WTC11 (cell line): Measurements from ENCODE around the gene SLC22A31.

Source experiments
- CREB1 ChIP-seq: sonication (generic); formaldehyde crosslinking; IDR thresholded peaks from 2 replicates; pipeline ENCODE4 v1.8.0; 2023; ENCODE audit warnings: mild to moderate bottlenecking, missing genetic modification reagents
- CREM ChIP-seq: sonication (generic); formaldehyde crosslinking; IDR thresholded peaks from 2 replicates; pipeline ENCODE4 v1.8.1; 2022; ENCODE audit warnings: mild to moderate bottlenecking, missing genetic modification reagents, moderate library complexity
- CTCF ChIP-seq: fragments of 200-600 bp; IDR thresholded peaks from 2 replicates; pipeline ENCODE4 v1.8.0; 2022; ENCODE audit warnings: antibody characterized with exemption
- NR1H2 ChIP-seq: sonication (generic); formaldehyde crosslinking; IDR thresholded peaks from 2 replicates; pipeline ENCODE4 v1.9.0; 2021; ENCODE audit warnings: mild to moderate bottlenecking, moderate library complexity, missing genetic modification reagents
- NR3C1 ChIP-seq: sonication (generic); formaldehyde crosslinking; conservative IDR thresholded peaks from 2 replicates; pipeline ENCODE4 v1.8.1; 2023; ENCODE audit warnings: low read depth, mild to moderate bottlenecking, missing genetic modification reagents

DNA sequence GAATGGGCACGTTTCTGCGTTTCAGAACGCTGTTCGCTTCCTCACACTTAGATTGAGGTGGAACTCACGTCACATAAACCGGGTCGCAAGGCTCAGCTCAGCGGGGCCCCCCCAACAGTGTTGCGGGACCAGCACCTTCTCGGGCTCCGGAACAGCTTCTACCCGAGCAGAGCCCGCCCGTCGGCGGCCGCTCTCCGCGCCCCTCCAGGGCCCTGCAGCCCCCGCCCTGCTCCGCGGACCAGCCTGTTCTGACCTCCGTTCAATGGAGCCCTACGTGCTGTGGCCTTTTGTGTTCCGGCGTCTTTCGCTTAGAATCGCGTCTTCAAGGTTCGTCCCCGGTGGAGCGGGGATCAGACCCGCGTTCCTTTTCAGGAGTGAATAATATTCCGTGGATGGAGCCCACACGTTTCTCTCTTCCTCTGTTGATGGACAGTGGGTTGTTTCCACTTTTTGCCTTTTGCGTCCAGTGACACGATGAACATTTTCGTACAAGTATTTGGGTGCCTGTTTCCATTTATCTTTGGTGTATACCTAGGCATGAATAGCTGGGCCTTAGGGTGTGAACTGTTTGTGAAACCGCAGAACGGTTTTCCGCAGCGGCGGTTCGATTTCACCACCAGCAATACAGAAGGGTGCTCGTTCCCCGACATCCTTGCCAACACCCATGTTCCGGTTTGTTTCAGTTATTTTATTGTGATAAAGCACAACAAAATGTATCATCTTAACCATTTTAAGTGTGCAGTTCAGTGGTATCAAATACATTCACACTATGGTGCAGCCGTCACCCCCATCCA, 2.3 kb upstream of the SLC22A31 start:
- TF ChIP-seq CREB1 (CRISPR knock-in tag), result no peak
- no peak for TF ChIP-seq CTCF
- TF ChIP-seq CREM, result no peak
- TF ChIP-seq NR3C1 (CRISPR knock-in tag), result no peak
- no peak for TF ChIP-seq NR1H2 (CRISPR knock-in tag)
